ENCODE results near the gene SHQ1.
"Not testable (repeated sequence)": the region's sequence is repeated elsewhere in the genome, so short reads cannot be mapped to it uniquely, and the experiment has no call there.

SHQ1 gene

DNA sequence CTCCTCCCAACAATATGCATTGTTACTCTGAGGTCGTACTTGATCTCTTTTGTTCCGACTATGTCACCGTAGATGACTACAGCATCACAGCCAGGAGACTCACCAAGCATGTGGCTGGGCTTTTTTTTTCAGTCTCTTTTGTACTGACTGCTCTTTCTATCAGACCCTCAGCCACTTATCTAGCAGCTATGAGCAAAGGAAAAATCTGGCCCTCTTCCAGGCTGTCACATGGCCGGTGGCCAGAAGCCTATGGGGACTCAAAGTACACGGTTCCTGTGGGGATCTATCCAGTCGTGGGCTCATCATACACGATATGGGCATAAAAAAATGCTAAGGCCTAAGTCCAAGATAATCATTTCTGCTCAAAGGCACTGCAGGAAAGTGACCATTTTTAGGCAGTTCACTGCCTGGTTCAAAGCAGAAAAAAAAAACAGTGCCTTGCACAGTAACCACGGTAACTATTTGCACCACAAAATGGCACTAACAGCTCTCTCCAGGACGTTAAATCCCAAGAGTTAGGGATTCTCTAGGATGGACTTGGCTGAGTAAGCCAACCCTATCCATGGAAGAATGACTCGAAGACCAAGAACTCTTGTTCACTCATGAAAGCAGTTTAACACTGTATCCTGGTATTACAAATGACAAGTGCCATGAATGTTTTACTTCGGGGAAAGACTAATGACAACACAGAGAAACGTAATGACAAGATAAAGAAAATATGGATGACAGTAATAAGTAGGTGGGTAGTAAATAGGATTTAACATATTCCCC lies 50.3 kb downstream of the SHQ1 start:
- no peak for DNase-seq

DNA sequence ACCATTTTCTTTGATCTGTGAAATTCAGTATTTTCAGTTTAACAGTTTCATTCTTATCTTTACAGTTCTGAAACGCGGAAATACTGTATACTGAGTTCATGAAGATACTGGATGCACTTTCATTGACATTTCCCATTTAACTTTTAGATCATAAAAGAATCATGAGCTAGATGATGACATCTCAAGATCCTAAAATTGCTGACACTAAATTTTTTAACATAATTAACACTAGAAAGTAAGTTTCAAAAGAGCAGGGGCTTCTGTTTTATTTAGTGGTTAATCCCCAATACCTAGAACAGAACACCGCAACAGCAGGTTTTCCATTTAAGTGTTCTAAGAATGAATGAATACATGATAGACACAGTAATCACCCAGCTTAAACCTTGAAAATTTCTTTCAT lies 54.2 kb downstream of the SHQ1 start:
- no peak for DNase-seq

DNA sequence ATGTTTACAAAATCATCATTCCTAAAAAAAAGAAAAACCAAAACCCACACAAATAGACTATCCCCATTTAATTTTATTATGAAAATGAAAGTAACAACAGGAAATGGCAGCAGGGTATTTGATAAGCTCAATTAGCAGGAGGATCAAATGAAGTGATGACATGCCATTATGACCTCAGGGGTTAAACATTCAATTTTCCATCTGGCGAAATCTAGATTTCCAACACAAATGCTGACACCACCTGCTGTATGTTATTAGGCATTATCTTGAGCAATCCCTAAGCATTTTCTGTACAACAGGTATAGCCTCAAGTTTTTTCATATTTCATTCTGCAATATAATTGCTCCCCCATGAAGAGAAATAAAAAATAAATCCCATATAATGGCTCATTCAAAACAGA lies 57.1 kb downstream of the SHQ1 start:
- DNase-seq, result no peak

DNA sequence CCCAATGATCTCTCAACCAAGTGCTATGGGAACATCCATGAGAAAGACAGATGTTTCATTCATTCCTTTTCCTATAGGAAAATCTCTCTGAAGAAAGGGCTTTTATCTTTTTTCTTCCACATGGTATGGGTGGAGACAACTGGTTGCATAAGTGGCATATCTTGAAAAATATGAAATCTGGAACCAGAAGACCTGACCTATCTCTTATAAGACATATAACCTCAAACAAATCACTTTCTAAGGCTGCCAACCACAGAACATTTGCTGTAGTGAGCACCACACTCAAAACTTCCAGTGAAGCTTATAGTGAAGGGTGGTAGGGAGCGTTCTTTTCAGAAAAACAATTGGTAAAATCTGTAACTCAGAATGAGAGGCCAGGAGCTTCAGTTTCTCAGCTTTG lies 58.5 kb downstream of the SHQ1 start:
- no peak for DNase-seq

DNA sequence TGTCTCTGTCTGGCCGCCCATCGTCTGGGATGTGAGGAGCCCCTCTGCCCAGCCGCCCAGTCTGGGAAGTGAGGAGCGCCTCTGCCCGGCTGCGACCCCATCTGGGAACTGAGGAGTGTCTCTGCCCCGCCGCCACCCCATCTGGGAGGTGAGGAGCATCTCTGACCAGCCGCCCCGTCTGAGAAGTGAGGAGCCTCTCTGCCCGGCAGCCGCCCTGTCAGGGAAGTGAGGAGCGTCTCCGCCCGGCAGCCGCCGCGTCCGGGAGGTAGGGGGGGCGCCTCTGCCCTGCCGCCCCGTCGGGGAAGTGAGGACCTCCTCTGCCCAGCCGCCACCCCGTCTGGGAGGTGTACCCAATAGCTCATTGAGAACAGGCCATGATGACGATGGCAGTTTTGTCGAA lies 60.0 kb downstream of the SHQ1 start:
- not testable (repeated sequence) for DNase-seq

DNA sequence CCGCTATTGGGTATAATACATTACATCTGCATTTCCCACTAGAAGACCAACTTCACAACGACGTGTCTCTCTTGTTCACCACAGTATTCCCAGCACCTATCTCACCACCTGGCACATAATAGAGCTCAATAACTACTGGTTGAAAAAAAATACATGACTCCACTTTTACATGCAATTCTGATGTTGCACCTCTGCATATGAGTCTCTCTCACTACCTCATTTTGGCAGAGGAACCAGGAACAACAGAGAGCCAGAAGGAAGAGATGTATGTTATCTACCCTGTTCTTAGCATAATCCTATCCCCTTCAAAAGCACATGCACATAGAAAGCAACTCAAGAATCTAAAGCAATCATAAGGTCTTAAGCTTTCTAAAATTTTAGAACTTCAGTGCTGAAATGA lies 61.6 kb downstream of the SHQ1 start:
- DNase-seq, result peak; percentile 24

DNA sequence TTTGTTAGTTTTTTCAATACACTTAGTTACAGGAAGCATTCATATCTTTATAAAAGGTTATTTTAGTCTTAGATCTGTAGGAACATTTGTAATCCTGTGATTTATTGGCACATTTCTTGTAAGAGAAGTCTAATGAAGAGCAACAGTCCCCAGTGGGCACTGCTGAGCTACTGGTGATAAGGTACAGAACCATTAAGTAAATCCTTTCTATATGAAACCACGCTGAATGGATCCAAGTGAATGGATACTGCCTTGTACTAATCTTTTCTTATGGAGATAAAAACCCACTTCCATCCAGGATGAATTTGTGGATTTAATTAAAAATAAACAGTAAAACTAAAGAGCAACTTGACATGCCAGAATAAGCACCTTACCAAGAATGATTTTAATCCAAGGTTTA lies 64.0 kb downstream of the SHQ1 start:
- DNase-seq, result no peak

DNA sequence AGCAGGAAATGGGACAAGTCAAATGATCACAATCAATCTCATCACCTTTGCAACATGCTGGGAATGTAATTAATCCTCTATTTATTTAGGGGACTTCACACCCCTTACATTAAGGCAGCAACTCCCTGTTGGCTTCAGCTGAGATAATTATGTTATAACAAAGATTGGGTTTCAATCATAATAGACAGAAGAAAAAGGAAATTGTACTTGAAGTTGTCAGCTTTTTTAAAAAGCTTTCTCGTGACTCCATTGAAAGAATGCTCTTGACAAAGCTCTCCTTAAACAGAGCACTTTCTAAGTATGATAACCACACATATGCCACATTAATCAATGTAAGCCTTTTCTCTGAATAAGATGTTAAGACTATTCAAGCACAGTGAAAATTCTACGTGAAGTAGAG lies 65.7 kb downstream of the SHQ1 start:
- DNase-seq, result no peak

DNA sequence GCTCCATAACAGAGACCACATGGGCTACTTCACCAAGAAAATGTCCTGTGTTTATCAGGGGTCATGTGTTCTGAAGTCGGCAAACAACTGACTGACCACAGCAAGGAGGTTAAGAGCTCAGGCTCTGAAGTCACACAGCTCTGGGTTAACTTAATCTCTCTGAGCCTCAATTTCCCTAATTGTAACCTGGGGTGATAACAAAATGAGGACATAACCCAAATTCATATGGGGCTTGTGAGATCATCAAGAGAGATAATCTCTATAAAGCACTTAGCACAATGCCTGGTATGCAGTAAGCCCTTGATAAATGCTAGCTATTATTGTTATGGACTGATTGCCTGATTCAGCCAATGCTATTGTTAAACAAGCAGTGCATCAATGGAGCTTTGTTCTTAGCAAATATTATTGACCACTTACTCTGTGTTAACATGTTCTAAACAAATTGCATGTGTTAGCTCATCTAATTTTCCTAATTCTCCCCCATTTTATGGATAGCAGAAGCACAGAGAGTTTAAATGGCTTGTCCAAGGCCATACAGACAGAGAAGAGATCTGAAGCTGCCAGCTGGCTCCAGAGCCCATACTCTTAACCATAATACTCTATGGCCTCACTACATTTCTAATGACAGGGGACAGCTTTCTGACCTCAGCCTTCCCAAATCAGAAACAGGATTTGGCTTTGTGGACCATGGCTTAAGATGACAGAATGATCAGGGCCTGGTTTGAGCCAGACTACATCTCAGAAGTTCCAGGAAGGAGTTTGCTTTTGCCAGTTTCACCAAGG lies 78.3 kb downstream of the SHQ1 start:
- DNase-seq, result no peak

DNA sequence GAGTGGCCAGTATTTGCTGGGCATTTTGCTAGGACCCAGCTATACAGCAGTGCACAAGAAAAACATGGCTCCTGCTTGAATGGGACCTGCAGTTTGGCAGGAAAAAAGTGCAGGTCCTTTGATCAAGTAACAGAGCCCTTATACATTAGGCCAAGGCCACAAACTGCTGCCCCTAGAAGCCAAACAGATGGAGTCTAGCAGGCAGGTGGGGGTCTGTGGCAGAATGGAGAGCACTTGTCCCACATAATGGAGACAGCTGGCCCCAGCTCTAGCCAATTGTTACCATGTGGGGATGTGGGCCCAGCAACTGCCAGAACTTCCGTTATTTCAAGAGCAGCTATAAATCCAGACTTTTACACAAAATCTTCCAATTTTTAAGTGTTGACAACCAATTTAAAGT lies 79.3 kb downstream of the SHQ1 start:
- DNase-seq, result peak; percentile 50

DNA sequence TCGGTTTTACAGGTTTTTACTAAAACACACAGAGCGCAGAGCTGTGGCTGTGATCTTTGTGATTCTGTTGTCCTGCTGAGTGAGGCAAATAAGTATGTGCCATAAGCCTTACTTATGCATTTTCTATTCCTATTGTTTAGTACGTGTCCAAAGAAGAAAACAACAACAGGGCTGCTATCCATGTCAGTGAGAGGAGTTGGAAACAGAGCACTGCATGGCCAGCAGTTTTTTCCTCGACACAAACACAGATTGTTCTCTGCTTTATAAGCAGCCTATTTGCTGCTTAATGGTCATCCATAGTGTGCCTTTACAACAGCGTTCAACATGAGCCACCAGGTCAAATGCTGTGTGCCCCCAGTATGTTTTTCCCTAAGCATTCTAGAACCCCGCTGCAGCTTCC lies 79.8 kb downstream of the SHQ1 start:
- DNase-seq, result no peak

DNA sequence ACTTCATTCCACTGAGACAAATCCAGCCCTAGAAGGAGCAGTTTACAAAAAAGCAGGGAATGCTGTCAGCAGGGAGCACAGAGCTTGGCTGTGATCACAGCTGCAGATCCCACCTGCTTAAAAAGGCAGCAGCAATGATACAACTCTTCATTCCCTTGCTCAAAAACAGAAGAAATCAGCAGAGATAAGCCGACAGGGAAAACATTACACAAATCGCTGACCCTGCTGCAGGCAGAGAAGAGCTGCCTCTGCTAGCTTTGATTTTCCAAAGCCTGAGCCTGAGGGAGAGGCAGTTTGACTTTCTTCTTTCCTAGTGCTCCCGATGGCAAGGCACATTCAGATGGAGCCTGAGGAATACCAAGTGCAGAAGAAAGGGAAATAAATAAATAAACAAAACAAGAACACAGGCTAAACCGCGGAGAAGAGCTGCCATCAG lies 80.2 kb downstream of the SHQ1 start:
- DNase-seq, result no peak

DNA sequence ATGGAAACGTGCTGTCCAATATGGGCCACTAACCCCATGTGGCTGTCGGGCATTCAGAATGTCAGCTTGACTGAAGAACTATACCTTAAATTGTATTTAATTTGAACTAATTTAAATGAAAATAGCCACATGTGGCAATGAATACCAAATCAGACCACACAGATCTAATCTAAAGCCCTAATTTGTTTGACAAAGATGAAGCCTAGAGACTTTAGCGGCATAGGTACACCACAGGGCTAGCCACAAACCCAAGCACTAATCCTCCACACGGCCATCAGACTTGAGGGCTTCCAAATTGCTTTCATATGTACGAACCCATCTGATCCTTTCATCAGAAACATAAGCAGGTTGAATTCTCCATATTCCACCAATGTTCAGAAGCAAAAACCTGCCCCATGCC lies 81.4 kb downstream of the SHQ1 start:
- DNase-seq, result peak; percentile 48

DNA sequence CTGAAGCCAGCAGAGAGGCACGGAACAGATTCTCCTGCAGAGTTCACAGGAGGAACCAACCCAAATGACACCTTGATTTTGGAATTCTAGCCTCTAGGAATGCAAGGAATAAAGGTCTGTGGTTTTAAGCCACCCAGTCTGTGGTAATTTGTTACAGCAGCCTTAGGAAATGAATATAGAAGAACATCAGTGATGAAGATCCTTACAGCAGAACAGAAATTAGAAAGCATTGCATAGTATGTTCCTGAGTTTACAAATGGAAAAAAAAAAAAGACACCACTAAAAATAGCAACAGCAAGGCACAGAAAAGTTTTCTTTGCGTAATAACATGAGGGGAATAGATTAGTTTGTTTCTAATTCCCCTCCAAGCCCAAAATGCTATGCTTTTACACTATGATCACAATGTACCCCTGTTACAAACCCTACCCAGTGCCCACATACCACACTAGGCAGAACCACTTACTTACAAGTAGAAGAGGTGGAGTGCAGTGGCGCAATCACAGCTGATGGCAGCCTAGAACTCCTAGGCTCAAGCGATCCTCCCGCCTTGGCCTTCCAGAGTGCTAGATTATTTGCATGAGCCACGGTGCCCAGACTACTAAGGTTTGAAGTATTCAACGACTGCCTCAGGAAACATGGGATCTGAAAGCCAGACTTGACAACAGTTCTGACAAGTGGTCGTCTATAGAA lies 84.3 kb downstream of the SHQ1 start:
- DNase-seq, result peak; percentile 78

DNA sequence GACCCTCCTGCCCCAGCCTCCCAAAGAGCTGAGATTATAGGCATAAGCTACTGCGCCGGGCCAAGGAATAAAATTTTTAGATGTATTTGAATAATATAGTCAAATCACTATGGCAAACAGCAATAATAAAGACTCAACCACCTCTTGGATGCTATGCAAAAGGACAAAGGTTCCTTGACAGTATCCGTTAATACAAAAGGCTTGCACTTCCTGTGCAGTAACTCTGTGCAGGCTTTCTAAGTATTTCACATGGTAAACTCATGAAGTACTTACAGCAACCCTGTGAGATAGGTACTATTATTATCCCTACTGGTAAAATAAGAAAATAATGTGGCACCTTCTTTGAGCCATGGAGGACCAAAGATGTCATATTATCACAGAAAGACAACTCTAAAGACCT lies 86.8 kb downstream of the SHQ1 start:
- no peak for DNase-seq

DNA sequence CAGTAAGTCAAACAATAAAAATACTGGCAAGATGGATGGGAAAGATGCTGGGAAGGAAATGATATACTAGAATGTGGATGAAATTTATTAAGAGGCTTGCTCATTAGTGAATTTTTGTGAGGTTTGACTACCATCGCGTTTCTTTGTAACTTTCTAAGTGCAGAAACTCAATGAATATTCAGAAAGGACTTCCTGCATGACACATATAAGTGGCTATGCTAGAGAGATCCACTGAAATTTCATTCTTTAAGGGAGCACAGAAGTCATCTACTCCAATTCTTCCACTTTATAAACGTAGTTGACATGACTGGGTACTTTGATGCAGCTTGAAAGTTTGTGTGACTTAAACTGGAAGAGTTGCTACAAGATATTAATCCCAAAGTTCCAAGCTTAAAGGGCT lies 88.0 kb downstream of the SHQ1 start:
- DNase-seq, result no peak

DNA sequence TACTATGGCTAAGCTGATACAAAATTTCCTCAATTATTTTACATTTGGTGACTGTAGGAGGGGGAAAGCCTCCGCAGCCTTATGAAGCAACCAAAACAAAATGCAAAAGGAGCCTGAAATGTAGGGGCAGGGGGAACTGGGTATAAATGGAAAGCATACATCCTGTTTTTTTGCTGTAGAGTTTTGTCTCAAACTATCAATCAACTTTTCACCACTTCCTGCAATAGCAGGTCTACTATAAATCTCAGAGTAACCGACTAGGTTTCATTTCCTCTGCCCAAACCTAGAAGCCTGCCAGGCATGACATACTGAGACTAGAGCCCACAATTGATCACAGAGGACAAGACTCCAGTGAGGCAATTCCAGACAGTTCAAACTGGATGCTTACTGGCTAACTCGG lies 91.3 kb downstream of the SHQ1 start:
- peak; percentile 99 for DNase-seq

DNA sequence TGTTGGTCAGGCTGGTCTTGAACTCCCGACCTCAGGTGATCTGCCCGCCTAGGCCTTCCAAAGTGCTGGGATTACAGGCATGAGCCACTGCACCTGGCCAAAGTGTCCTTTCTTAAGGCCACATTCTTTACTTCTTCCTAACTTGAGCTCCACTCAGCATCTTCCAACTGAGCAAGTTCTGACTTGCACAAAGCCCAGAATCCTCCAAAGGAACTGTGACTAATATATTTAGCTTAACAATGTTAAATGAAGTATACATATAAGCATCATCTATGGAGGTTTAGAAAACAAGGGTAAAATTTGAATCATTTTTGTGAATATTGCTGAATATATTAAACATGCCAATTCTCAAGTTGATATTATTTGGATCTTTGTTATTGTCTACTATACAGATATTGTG lies 93.7 kb downstream of the SHQ1 start:
- DNase-seq, result no peak

DNA sequence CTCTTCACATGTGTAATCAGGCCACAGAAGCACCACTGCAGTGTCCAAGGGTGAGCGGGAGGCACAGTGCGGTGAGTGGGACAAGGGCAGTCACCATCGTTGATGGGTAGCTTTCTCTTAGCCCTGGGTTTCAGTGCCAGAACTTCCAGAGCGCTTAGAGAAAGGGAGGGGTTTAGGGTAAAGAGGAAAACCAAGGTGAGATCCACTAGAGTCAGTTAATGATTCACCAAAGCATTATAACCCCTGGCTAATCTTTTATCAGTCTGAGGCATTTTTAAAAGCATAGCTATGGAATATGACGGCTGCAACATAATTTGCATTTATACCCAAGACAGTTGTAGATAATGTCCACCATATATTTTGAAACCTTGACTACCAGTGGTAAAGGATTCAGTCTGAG lies 94.8 kb downstream of the SHQ1 start:
- DNase-seq, result no peak

DNA sequence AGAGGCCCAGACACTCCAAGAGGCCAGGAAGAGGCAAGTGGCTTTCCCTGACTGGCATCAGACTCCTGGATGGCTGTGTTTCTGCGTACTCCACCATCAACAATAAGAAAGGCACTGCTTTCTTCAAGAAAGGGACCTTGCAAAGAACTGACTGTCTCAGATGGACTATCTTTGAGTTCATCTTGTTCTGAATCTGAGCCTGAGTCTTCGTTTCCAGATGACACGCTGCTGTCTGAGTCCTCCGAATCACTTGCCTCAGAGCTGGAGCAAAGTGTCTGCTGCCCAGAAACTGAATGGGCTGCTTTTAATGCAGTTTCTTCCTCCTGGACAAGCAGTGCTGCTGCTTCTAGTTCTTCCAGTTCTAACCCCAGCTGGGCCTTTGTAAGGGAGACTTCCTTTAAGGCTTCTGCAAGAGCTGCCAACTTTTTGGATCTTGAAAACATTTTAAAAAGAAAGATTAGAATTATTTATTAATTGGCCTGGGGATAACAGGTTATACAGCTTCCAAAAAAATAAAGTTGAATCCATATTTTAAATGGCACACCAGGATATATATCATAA lies 97.8 kb downstream of the SHQ1 start:
- DNase-seq, result no peak

DNA sequence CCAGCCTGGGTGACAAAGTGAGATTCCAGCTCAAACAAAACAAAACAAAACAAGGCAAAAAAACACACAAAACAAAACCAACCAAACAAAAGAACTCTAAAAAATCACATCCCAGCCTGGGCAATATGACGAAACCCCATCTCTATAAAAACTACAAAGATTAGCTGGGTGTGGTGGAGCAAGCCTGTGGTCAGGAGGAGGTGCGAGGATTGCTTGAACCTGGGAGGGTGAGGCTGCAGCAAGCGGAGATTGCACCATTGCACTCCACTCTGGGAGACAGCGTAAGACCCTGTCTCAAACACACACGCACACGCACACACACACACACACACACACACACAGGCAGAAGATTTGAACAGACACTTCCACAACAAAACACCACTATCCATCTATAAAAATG lies 99.6 kb downstream of the SHQ1 start:
- peak; percentile 84 for DNase-seq

DNA sequence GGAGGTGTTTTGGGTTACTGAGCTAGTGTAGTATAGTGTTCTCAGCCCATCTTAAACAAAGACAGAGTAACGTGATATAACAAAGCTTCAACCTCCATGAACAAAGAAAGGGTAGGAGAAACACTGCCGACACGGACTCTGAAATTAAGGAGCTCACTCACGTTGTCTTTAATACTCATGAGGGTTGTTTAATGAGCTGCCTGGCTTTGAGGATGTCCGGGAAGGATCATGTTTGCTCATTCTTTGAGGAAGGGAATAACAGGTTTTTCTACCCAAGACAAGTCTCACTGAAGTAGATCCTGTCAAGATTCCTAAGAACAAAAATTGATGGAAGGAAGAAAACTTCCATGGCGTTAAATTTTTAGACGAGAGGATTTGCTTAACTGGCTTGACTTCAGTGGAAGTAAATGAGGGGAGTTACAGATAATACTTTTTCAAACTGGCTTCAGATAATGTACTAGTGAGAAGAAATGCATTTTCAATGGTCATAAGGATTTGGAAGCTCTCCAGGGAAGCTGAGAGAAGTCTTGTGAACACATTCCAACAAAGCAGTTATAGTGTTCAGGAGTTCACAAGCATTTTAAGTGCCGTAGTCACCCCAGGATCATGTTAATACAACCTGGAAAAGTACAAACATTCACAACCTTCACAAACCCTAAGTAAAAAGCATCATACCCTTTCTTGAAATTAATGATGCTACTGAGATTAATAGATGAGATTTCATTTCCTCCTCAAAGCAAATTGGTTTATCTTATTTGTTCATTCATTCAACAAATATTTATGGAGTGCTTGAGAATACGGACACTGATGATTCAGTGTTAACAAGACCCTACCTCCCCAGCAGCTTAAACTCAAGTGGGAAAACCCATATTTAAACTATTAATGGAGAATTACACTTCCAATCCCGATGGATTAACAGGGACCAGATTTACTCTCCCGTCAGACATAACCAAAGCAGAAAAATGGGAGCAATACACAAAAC lies 101.5 kb downstream of the SHQ1 start:
- DNase-seq, result no peak
